GM12865 (cell line): ENCODE data around the gene TMEM132A.

Source experiments
- DNase-seq: peaks from one replicate; pipeline ENCODE4 v3.0.0; 2010; ENCODE audit warnings: low read depth
- H3K4me3 ChIP-seq: 2 replicates; pipeline ENCODE4 v1.5.1; 2011; ENCODE audit warnings: mild to moderate bottlenecking, low read depth, low read length, control low read depth
- TF ChIP-seq, protein P1 (sequence below): IDR thresholded peaks from 2 replicates; pipeline ENCODE4 v1.5.1; 2011; ENCODE audit warnings: low read length, control low read depth, low read depth, inconsistent platforms; ENCODE audit not compliant: insufficient read depth; ENCODE audit errors: missing control alignments

Gene TMEM132A

DNA sequence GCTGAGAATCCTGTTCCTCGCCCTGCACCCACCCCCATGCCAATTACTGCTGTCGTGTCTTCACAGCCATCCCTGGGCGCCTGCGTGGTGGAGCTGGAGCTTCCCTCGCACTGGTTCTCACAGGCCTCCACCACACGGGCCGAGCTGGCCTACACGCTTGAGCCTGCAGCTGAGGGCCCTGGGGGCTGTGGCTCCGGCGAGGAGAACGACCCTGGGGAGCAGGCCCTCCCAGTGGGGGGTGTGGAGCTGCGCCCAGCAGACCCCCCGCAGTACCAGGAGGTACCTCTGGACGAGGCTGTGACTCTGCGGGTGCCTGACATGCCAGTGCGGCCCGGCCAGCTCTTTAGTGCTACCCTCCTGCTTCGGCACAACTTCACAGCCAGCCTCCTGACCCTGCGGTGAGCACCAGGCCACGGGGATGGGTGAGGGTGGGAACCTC is 4.3 kb downstream of the TMEM132A start:
- DNase-seq: no peak
- H3K4me3 ChIP-seq: no peak overlapping the region
- TF ChIP-seq, protein P1, sequence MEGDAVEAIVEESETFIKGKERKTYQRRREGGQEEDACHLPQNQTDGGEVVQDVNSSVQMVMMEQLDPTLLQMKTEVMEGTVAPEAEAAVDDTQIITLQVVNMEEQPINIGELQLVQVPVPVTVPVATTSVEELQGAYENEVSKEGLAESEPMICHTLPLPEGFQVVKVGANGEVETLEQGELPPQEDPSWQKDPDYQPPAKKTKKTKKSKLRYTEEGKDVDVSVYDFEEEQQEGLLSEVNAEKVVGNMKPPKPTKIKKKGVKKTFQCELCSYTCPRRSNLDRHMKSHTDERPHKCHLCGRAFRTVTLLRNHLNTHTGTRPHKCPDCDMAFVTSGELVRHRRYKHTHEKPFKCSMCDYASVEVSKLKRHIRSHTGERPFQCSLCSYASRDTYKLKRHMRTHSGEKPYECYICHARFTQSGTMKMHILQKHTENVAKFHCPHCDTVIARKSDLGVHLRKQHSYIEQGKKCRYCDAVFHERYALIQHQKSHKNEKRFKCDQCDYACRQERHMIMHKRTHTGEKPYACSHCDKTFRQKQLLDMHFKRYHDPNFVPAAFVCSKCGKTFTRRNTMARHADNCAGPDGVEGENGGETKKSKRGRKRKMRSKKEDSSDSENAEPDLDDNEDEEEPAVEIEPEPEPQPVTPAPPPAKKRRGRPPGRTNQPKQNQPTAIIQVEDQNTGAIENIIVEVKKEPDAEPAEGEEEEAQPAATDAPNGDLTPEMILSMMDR: no peak

DNA sequence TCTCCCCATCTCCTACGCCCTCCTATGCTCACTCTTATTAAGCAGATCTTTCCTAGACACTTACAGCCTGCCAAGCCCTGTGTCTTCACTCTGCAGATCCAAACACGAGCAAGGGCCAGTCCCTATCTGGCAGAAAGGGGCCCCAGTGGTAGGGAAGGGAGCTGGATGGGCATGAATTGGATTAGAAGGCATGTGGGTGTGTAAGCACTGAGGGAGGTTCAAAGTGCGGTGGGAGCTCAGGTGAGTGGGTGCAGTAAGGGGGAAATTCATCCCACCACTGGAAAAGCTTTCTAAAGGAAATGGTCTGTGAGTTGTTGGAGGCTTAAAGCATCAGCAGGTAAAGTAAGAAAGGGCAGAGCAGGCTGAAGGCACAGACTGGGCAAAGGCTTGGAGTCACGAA is 5.5 kb downstream of the TMEM132A start:
- TF ChIP-seq, protein P1: no peak
- H3K4me3 ChIP-seq: no peak overlapping the region
- no peak for DNase-seq

DNA sequence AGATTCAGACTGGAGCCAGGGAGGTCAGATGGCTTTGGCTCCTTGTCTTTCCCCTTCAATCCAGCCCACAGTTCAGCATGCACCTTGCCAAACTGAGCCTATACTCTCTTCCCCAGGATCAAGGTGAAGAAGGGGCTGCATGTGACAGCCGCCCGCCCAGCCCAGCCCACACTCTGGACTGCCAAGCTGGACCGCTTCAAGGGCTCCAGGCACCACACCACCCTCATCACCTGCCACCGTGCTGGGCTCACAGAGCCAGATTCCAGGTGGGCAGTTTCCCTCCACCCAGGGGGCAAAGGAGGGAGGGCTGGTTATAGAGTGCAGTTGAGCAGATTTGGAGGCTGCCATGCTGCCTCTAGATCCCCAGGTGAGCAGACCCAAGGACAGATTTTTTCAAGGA is 6.1 kb downstream of the TMEM132A start:
- DNase-seq: no peak
- TF ChIP-seq, protein P1: no peak
- no peak overlapping the region for H3K4me3 ChIP-seq

DNA sequence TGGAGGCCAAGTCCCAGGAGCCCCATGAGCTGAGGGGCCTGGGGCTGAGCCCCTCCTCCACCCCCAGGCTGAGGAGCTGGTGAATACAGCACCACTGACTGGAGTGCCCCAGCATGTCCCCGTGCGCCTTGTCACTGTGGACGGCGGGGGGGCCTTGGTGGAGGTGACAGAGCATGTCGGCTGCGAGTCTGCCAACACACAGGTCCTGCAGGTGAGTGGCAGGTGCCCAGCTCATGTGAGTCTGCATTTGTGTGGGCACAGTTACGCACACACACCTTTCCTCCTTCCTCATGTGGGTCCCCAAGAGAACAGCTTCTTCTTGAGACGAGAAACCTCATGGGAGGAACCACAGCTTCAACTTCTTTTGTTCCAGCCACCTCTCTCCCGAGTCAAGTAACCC is 7.7 kb downstream of the TMEM132A start:
- no peak overlapping the region for H3K4me3 ChIP-seq
- DNase-seq: no peak
- TF ChIP-seq, protein P1: no peak

DNA sequence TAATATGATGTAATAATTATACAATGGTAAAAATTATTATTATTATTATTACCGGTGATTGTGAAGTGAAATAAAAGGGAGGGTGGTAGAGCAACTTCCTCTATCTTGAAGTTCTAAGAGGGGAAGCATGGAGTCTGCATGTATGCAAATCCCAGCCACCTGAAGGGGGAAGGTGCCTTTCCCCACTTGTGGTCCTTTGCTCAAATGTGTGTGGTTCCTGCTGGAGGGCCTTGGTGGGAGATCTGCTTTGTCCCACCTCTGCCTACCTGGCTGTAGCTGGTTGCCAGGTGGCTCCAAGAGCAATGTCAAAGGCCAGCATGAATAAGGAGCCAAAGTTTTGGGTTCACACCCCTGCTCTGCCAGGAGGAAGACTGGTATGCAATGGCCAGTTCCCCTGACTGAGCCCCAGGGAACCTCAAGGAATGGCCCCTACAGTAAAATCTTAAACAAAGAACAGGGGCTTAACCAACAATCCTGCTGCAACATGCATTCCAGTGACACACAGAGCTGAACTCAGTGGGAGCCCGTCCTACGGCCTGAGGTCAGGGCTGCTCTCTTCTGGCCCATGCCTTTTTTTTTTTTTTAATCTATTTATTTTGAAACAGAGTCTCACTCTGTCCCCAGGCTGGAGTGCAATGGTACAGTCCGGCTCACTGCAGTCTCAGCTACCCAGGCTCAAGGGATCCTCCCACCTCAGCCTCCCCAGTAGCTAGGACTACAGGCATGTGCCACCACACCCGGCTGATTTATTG is 8.5 kb downstream of the TMEM132A start:
- TF ChIP-seq, protein P1: no peak
- no peak overlapping the region for H3K4me3 ChIP-seq
- no peak for DNase-seq

DNA sequence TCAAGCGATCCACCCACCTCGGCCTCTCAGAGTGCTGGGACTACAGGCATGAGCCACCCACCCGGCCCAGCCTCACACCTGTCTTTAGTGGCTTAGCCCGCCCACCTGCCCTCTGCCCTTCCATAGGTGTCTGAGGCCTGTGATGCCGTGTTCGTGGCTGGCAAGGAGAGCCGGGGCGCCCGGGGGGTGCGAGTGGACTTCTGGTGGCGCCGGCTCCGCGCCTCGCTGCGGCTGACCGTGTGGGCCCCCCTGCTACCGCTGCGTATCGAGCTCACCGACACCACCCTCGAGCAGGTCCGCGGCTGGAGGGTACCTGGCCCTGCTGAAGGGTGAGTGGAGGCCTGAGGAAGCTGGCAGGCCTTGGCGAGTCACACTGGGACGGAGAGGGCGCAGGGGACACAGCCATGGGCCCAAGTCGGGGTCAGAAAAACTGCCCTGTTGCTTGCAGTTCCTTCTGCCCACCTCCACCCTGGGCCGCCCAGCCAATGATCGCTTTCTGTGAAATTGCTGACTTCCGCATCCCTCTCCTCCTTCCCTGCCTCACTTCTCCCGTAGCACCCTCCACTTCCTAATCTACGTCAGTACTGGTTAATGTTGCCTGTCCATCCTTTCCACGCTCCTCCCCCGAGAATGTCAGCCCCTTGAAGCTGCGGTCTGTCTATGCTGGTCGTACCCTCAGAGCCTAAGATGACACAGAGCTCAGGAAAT is 9.3 kb downstream of the TMEM132A start:
- TF ChIP-seq, protein P1: no peak
- H3K4me3 ChIP-seq: no peak overlapping the region
- DNase-seq: no peak
